H9 (cell line): ENCODE results near the gene KRT80. TPM values are rescaled to one million over a fixed set of nuclear protein-coding genes. Genes with fewer than 3 reads are reported as not detected.

ENCODE experiments used
- DNase-seq: peaks from one replicate; pipeline ENCODE4 v3.0.0-alpha.2; 2017
- H2AFZ ChIP-seq: one replicate; pipeline ENCODE4 v1.6.1; 2013; ENCODE audit warnings: mild to moderate bottlenecking, low read length, control low read depth, moderate library complexity
- H2AK5ac ChIP-seq: 2 replicates; pipeline ENCODE4 v1.6.1; 2013; ENCODE audit warnings: low read length, control low read depth, mixed read lengths; ENCODE audit not compliant: insufficient read length
- H2BK120ac ChIP-seq: one replicate; pipeline ENCODE4 v1.6.1; 2013; ENCODE audit warnings: low read depth, mild to moderate bottlenecking, low read length, control low read depth, inconsistent platforms; ENCODE audit not compliant: poor library complexity, severe bottlenecking
- H2BK12ac ChIP-seq: 2 replicates; pipeline ENCODE4 v1.6.1; 2013; ENCODE audit warnings: low read length, control low read depth, mixed read lengths, low read depth; ENCODE audit not compliant: insufficient read length
- H2BK15ac ChIP-seq: 2 replicates; pipeline ENCODE4 v1.6.1; 2013; ENCODE audit warnings: low read depth, low read length, control low read depth
- H2BK20ac ChIP-seq: one replicate; pipeline ENCODE4 v1.6.1; 2013; ENCODE audit warnings: low read depth, mild to moderate bottlenecking, low read length, control low read depth, inconsistent platforms; ENCODE audit not compliant: poor library complexity, severe bottlenecking
- H2BK5ac ChIP-seq: 2 replicates; pipeline ENCODE4 v1.6.1; 2013; ENCODE audit warnings: low read length, control low read depth, mixed read lengths; ENCODE audit not compliant: insufficient read length
- H3K14ac ChIP-seq: 2 replicates; pipeline ENCODE4 v1.6.1; 2013; ENCODE audit warnings: low read length, control low read depth; ENCODE audit not compliant: insufficient read depth
- H3K18ac ChIP-seq: 2 replicates; pipeline ENCODE4 v1.6.1; 2013; ENCODE audit warnings: low read depth, mild to moderate bottlenecking, mixed read lengths, low read length, control low read depth; ENCODE audit not compliant: insufficient read length
- H3K23ac ChIP-seq: 2 replicates; pipeline ENCODE4 v1.6.1; 2013; ENCODE audit warnings: low read length, control low read depth, mixed read lengths, low read depth; ENCODE audit not compliant: insufficient read length
- H3K23me2 ChIP-seq: 2 replicates; pipeline ENCODE4 v1.6.1; 2013; ENCODE audit warnings: low read depth, mild to moderate bottlenecking, mixed read lengths, low read length, control low read depth; ENCODE audit not compliant: insufficient read length, poor library complexity, severe bottlenecking
- H3K27ac ChIP-seq: 2 replicates; pipeline ENCODE4 v1.5.1; 2013; ENCODE audit warnings: low read length, control low read depth, mixed read lengths, low read depth; ENCODE audit not compliant: insufficient read length
- H3K27me3 ChIP-seq: 2 replicates; pipeline ENCODE4 v1.6.1; 2013; ENCODE audit warnings: low read length, control low read depth, inconsistent platforms; ENCODE audit not compliant: insufficient read depth
- H3K4ac ChIP-seq: 2 replicates; pipeline ENCODE4 v1.6.1; 2013; ENCODE audit warnings: low read depth, mild to moderate bottlenecking, control low read depth, inconsistent platforms, low read length, moderate library complexity
- H3K4me1 ChIP-seq: 2 replicates; pipeline ENCODE4 v1.6.1; 2013; ENCODE audit warnings: low read length, control low read depth, inconsistent platforms; ENCODE audit not compliant: insufficient read depth
- H3K4me2 ChIP-seq: 2 replicates; pipeline ENCODE4 v1.6.1; 2013; ENCODE audit warnings: low read length, control low read depth, mixed read lengths; ENCODE audit not compliant: insufficient read length, insufficient read depth
- H3K56ac ChIP-seq: 2 replicates; pipeline ENCODE4 v1.6.1; 2013; ENCODE audit warnings: low read depth, mild to moderate bottlenecking, mixed read lengths, low read length, control low read depth; ENCODE audit not compliant: insufficient read length
- H3K79me1 ChIP-seq: 2 replicates; pipeline ENCODE4 v1.6.1; 2013; ENCODE audit warnings: low read depth, mild to moderate bottlenecking, moderate library complexity, low read length, control low read depth, inconsistent platforms; ENCODE audit not compliant: insufficient read depth, poor library complexity, severe bottlenecking
- H3K79me2 ChIP-seq: 2 replicates; pipeline ENCODE4 v1.6.1; 2013; ENCODE audit warnings: low read length, control low read depth, inconsistent platforms; ENCODE audit not compliant: insufficient read depth
- H3K9ac ChIP-seq: 2 replicates; pipeline ENCODE4 v1.6.1; 2013; ENCODE audit warnings: low read length, control low read depth, mixed read lengths; ENCODE audit not compliant: insufficient read length; ENCODE audit errors: extremely low read depth
- H3K9me3 ChIP-seq: one replicate; pipeline ENCODE4 v1.6.1; 2013; ENCODE audit warnings: low read depth, low read length, inconsistent platforms; ENCODE audit not compliant: control insufficient read depth
- H3T11ph ChIP-seq: one replicate; pipeline ENCODE4 v1.6.1; 2013; ENCODE audit warnings: mild to moderate bottlenecking, low read length, control low read depth, inconsistent platforms
- H4K20me1 ChIP-seq: one replicate; pipeline ENCODE4 v1.6.1; 2013; ENCODE audit not compliant: control insufficient read depth, insufficient read length, insufficient read depth
- H4K5ac ChIP-seq: 2 replicates; pipeline ENCODE4 v1.6.1; 2013; ENCODE audit warnings: low read depth, mild to moderate bottlenecking, mixed read lengths, low read length, control low read depth; ENCODE audit not compliant: insufficient read length
- H4K8ac ChIP-seq: replicated peaks from 2 replicates; pipeline ENCODE4 v1.6.1; 2013; ENCODE audit warnings: low read length, control low read depth, mixed read lengths, low read depth; ENCODE audit not compliant: insufficient read length
- H4K91ac ChIP-seq: 2 replicates; pipeline ENCODE4 v1.6.1; 2013; ENCODE audit warnings: low read depth, mild to moderate bottlenecking, moderate library complexity, mixed read lengths, low read length, control low read depth; ENCODE audit not compliant: insufficient read length
- H3K27ac Mint-ChIP-seq, 3 experiments: 2 replicates in 2 of 3; 3 replicates in 1 of 3; pipeline ENCODE4 v1.8.0; 2020 to 2021; ENCODE audit warnings: mixed read lengths in 3 of 3, mild to moderate bottlenecking in 1 of 3, moderate library complexity in 1 of 3
- H3K27me3 Mint-ChIP-seq: 2 replicates; pipeline ENCODE4 v1.8.0; 2021; ENCODE audit warnings: low read depth, mild to moderate bottlenecking, moderate library complexity, mixed read lengths
- H3K36me3 Mint-ChIP-seq, 3 experiments: 2 replicates in 2 of 3; 3 replicates in 1 of 3; pipeline ENCODE4 v1.8.0; 2020 to 2021; ENCODE audit warnings: low read depth in 3 of 3, mixed read lengths in 3 of 3; ENCODE audit not compliant: insufficient read depth in 1 of 3
- H3K4me1 Mint-ChIP-seq, 2 experiments: 2 replicates each; pipeline ENCODE4 v1.8.0; 2020; ENCODE audit warnings: mixed read lengths in 2 of 2
- H3K4me3 Mint-ChIP-seq, 2 experiments: 2 replicates in 1 of 2; 3 replicates in 1 of 2; pipeline ENCODE4 v1.8.0; 2020 to 2021; ENCODE audit warnings: mild to moderate bottlenecking in 2 of 2, mixed read lengths in 2 of 2, moderate library complexity in 1 of 2
- H3K9me3 Mint-ChIP-seq, 2 experiments: 2 replicates in 1 of 2; 3 replicates in 1 of 2; pipeline ENCODE4 v1.8.0; 2020; ENCODE audit warnings: mild to moderate bottlenecking in 2 of 2, mixed read lengths in 2 of 2, moderate library complexity in 1 of 2
- CTCF ChIP-seq: fragments of 200-600 bp; sonication (generic); conservative IDR thresholded peaks from 3 replicates; pipeline ENCODE4 v1.8.0; 2021; ENCODE audit warnings: antibody characterized with exemption, mild to moderate bottlenecking
- WGBS: extraction: QIAGEN DNeasy Blood & Tissue Kit; methylation state at CpG from one replicate; pipeline ENCODE4 v1.1.7; 2013; ENCODE audit warnings: missing lambda C conversion rate, low lambda C conversion rate, mixed read lengths; ENCODE audit not compliant: insufficient read length; ENCODE audit errors: extremely low coverage; 5-methylcytosine and 5-hydroxymethylcytosine counted together
- total RNA-seq: library from RNA; stranded (reverse); gene quantifications from 2 replicates; pipeline ENCODE4 v1.2.1, GENCODE V29; 2021

The KRT80 gene
- total RNA-seq, 1 experiment from 2014 or later = not detected

- Histone ChIP-seq H2BK15ac (no peak overlapping the region), H3K27me3 (no peaks in the 10 kb centered on the region), H3K27ac (no peak overlapping the region), H2BK12ac (no peak overlapping the region), H3T11ph (no peak overlapping the region), H4K5ac (no peak overlapping the region), H3K79me2 (no peaks in the 10 kb centered on the region), H2BK20ac (no peak overlapping the region), H3K14ac (no peak overlapping the region), H3K56ac (no peak overlapping the region), H3K4ac (no peak overlapping the region), H3K18ac (no peak overlapping the region), H4K91ac (no peak overlapping the region), H2BK5ac (no peak overlapping the region), H3K4me1 (no peaks in the 10 kb centered on the region), H3K4me2 (no peak overlapping the region), H3K23ac (no peak overlapping the region), H4K8ac (no peak overlapping the region), H2AFZ (no peak overlapping the region), H3K79me1 (no peaks in the 10 kb centered on the region), H3K9ac (no peak overlapping the region), H3K23me2 (no peaks in the 10 kb centered on the region), H2BK120ac (no peak overlapping the region), H3K9me3 (no peaks in the 10 kb centered on the region), H4K20me1 (no peaks in the 10 kb centered on the region), H2AK5ac (no peak overlapping the region)
- WGBS = no CpG with 5 or more reads among the region's 20 CpGs
- Mint-ChIP-seq H3K9me3 (no peaks in the 10 kb centered on the region), H3K4me1 (peaks cover 16 to 18% of the 10 kb centered on the region in 2 experiments), H3K4me3 (no peak overlapping the region), H3K36me3 (no peaks in the 10 kb centered on the region), H3K27me3 (peaks cover 4% of the 10 kb centered on the region), H3K27ac (peak overlapping the region in 1 of 3 experiments; percentile 70; a peak in 1 of 7 replicates)
- TF ChIP-seq CTCF = no peak; the same call in 2 of the 3 replicates
- DNase-seq = peak; percentile 61
Observed at GRCh38 chr12:52175371-52176350, 16.2 kb downstream of the KRT80 start.
